ENCODE results near the gene CCDC85C. TPM values are rescaled to one million over a fixed set of nuclear protein-coding genes. Genes with fewer than 3 reads are reported as not detected.
A peak's percentile ranks its signal among the peaks of the same experiment; 100 is the strongest.

CCDC85C gene
- total and polyA plus RNA-seq, 2 of the 8 experiments (the other 6 are each of a cell fraction or from before 2014, with no cell fraction given) = 16.8 to 35.8 TPM

DNA sequence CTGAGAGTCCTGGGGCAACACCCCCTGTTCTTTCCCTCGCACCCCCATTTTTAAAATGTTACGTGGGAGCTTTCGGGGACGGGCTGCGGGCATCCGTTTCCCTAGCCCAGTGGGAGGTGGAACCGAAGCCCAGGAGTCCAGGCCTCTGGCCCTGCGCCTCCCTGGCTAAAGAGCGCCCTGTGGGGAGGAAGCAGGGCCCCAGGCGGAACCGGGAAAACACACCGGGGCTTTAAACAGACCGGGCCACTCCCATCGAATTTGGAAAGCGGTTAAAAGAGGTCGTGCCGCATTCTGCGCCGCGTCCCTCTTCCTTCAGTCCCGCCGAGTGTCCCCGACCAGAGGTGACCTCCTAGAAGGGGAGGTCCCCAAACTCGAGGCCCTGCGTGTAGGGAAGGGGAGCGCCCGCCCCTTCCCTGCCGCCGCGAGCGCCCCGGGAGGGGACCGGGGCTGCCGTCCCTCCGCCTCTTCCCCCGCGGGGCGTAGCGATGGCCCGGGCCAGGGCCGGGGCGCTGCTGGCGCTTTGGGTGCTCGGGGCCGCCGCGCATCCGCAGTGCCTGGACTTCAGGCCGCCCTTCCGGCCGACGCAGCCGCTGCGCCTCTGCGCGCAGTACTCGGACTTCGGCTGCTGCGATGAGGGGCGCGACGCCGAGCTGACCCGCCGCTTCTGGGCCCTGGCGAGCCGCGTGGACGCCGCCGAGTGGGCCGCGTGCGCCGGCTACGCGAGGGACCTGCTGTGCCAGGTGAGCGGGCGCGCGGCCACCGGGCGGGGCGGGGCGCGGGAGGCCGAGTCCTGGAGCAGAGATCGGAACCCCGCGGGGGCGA, 40.9 kb upstream of the CCDC85C start, which contains the start of gene HHIPL1:
TSS of gene HHIPL1 (plus strand) at position 407 of the 822 bp plus-strand sequence. CDS start at position 486, 79 bp downstream.
- Histone ChIP-seq H3K4me3 (ENCODE audit: extremely low read depth in 1 of 4, insufficient read depth in 2 of 4, low read depth in 3 of 4, low read length in 4 of 4) (peak within 1 kb of the TSS; percentile 40 to 75 (median 56)), H2BK5ac (ENCODE audit: low read depth, low read length) (no peak within 1 kb of the TSS), H2BK120ac (replicated peaks; ENCODE audit: low read depth, low read length) (no peak within 1 kb of the TSS), H3K9me3 (ENCODE audit: insufficient read depth in 2 of 2, low read depth in 1 of 2, low read length in 1 of 2) (no peaks in the 10 kb centered on the region), H3K4me2 (ENCODE audit: insufficient read depth in 1 of 2, low read depth in 2 of 2, low read length in 2 of 2) (peak within 1 kb of the TSS; percentile 55 to 88), H2BK12ac (ENCODE audit: low read depth, low read length) (peak within 1 kb of the TSS; percentile 75; the same call in 1 of the 2 replicates), H3K79me2 (ENCODE audit: control insufficient read depth in 1 of 2, insufficient read depth in 2 of 2, low read length in 2 of 2) (no peaks in the 10 kb centered on the region), H3K18ac (ENCODE audit: extremely low read depth, low read length) (peak within 1 kb of the TSS; percentile 51), H3K56ac (replicated peaks; ENCODE audit: insufficient read length, low read depth, low read length) (peak within 1 kb of the TSS; percentile 39), H3K4ac (replicated peaks; ENCODE audit: insufficient read length, low read depth, low read length) (peak within 1 kb of the TSS; percentile 53), H3K27ac (ENCODE audit: low read depth, low read length) (no peak within 1 kb of the TSS), H2AFZ (ENCODE audit: low read length) (peak within 1 kb of the TSS; percentile 57), H4K91ac (replicated peaks; ENCODE audit: insufficient read length, low read length) (peak within 1 kb of the TSS; percentile 89), H3K9ac (replicated peaks in 1 of 4; ENCODE audit: extremely low read depth in 1 of 4, low read depth in 3 of 4, low read length in 3 of 4) (peak within 1 kb of the TSS in 2 of 4 experiments; percentile 8 to 9; a peak in 2 of 7 replicates), H4K20me1 (replicated peaks in 1 of 2; ENCODE audit: control insufficient read depth in 1 of 2, insufficient read depth in 2 of 2, low read length in 2 of 2) (no peaks in the 10 kb centered on the region), H2BK15ac (ENCODE audit: low read length) (peak within 1 kb of the TSS; percentile 61; the same call in 1 of the 2 replicates), H3K23ac (ENCODE audit: insufficient read length) (no peak within 1 kb of the TSS), H3K27me3 (replicated peaks in 1 of 4; ENCODE audit: control insufficient read depth in 3 of 4, extremely low read depth in 1 of 4, insufficient read depth in 3 of 4, low read length in 3 of 4) (peaks cover 0 to 30% (median 22%) of the 10 kb centered on the region in 4 experiments; a peak in 6 of 7 replicates), H4K5ac (ENCODE audit: insufficient read length, low read depth, low read length) (peak within 1 kb of the TSS; percentile 35), H4K8ac (ENCODE audit: extremely low read depth, insufficient read depth, low read length) (peak within 1 kb of the TSS; percentile 93), H3K23me2 (ENCODE audit: low read depth, low read length) (peaks cover 10% of the 10 kb centered on the region; the same call in 1 of the 2 replicates), H3K14ac (ENCODE audit: insufficient read length) (no peak within 1 kb of the TSS), H3K4me1 (replicated peaks in 1 of 4; ENCODE audit: control insufficient read depth in 3 of 4, insufficient read depth in 4 of 4, low read length in 3 of 4) (peaks cover 0 to 14% (median 5%) of the 10 kb centered on the region in 4 experiments; a peak in 5 of 7 replicates), H3K79me1 (ENCODE audit: low read depth, low read length) (no peaks in the 10 kb centered on the region), H2AK5ac (ENCODE audit: low read depth, low read length) (no peak within 1 kb of the TSS), H2BK20ac (ENCODE audit: low read length) (0 out of 2 replicates have a peak within 1 kb of the TSS, but pooled peaks have one; percentile 72), H3K36me3 (ENCODE audit: control insufficient read depth in 2 of 4, insufficient read depth in 4 of 4, low read length in 3 of 4) (no peaks in the 10 kb centered on the region)
- 3% methylated on average over 63 of the region's 91 CpGs; no CpG with 5 or more reads in 1 of the 2 experiments for WGBS, 2 experiments (ENCODE audit: extremely low coverage in 1 of 2, insufficient coverage in 1 of 2, insufficient read length in 1 of 2, insufficient replicate concordance in 2 of 2, low coverage in 1 of 2, low lambda C conversion rate in 2 of 2, missing lambda C conversion rate in 1 of 2)
- no peak for FAIRE-seq
- ChIA-PET POLR2A (ENCODE audit: partially characterized antibody) (interaction anchor here (1.6 kb wide), 1 partner anchor 130 kb away, joined by 3 read pairs; no protein-coding TSS in a partner anchor), CTCF (ENCODE audit: partially characterized antibody) (interaction anchor here (1.0 to 4.7 kb wide), 6 partner anchors 9 to 126 kb away, joined by 3 to 13 read pairs (median 4); no protein-coding TSS in a partner anchor)
- DNase-seq (ENCODE audit: low read depth in 1 of 2, low spot score in 2 of 2) = peak in 1 of 2 experiments; percentile 70
- TF ChIP-seq CREB1 (IDR thresholded peaks at IDR 0.05) = no peak
- TF ChIP-seq, protein P1, sequence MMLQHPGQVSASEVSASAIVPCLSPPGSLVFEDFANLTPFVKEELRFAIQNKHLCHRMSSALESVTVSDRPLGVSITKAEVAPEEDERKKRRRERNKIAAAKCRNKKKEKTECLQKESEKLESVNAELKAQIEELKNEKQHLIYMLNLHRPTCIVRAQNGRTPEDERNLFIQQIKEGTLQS (IDR thresholded peaks at IDR 0.05; ENCODE audit: insufficient read depth, low read depth, low read length) = no peak
- no peak for TF ChIP-seq TBP (IDR thresholded peaks at IDR 0.05; ENCODE audit: low read depth, low read length)
- peak; percentile 43; the same call in 1 of the 2 replicates for TF ChIP-seq SUZ12 (IDR thresholded peaks at IDR 0.05; ENCODE audit: low read length)
- no peak for TF ChIP-seq CTBP2 (IDR thresholded peaks at IDR 0.05; ENCODE audit: borderline replicate concordance, insufficient read depth, insufficient read length, low read length)
- TF ChIP-seq EZH2 (IDR thresholded peaks at IDR 0.05; ENCODE audit: low read depth, low read length, severe bottlenecking) = peak; percentile 56
- TF ChIP-seq BCL11A (IDR thresholded peaks at IDR 0.05; ENCODE audit: low read depth in 2 of 2, low read length in 2 of 2) = no peak
- TF ChIP-seq KDM4A (IDR thresholded peaks at IDR 0.05; ENCODE audit: low read depth, low read length, severe bottlenecking) = peak; percentile 83
- no peak for TF ChIP-seq SAP30 (IDR thresholded peaks at IDR 0.05; ENCODE audit: insufficient read depth, insufficient replicate concordance, low read length)
- TF ChIP-seq RFX5 (IDR thresholded peaks at IDR 0.05; ENCODE audit: borderline replicate concordance, low read depth, low read length) = no peak

Data from H1 (cell line).